ENCODE results near the gene FAM168B.

- TF ChIP-seq CTCF (conservative IDR thresholded peaks at IDR 0.05 in 1 of 2, IDR thresholded peaks at IDR 0.05 in 1 of 2; ENCODE audit: extremely low read depth in 1 of 2, insufficient read depth in 1 of 2, low read depth in 1 of 2, low read length in 2 of 2) = no peak
- TF ChIP-seq EZH2 (IDR thresholded peaks at IDR 0.05; ENCODE audit: borderline replicate concordance, low read length) = no peak
Observed at GRCh38 chr2:131040661-131041401, 52.4 kb downstream of the FAM168B start.
